NCI-H510A (cell line): ENCODE data around the gene RAB26.

Experiments used
- DNase-seq: peaks from one replicate; lab custom pipeline; 2025; lab: John Stamatoyannopoulos, UW

The RAB26 gene

GRCh38 chr16:2142942-2143877 lies 5.2 kb upstream of the RAB26 start:
- DNase-seq = no peak

- DNase-seq = no peak
Measured at GRCh38 chr16:2143878-2144485, 4.4 kb upstream of the RAB26 start.

- DNase-seq = no peak
Measured at GRCh38 chr16:2145843-2146242, 2.6 kb upstream of the RAB26 start.

- no peak for DNase-seq
Measured at GRCh38 chr16:2147378-2147777, 1.0 kb upstream of the RAB26 start.

GRCh38 chr16:2148714-2149629 lies 547 bp downstream of the RAB26 start:
- no peak for DNase-seq

- DNase-seq = no peak
Measured at GRCh38 chr16:2149630-2150417, 1.4 kb downstream of the RAB26 start.

- no peak for DNase-seq
Measured at GRCh38 chr16:2150418-2151187, 2.2 kb downstream of the RAB26 start.

- no peak for DNase-seq
Measured at GRCh38 chr16:2151188-2152091, 3.0 kb downstream of the RAB26 start.

- DNase-seq = no peak
Measured at GRCh38 chr16:2152695-2153506, 4.5 kb downstream of the RAB26 start.

GRCh38 chr16:2154533-2155090 lies 6.2 kb downstream of the RAB26 start:
- DNase-seq = no peak

- peak; percentile 96 for DNase-seq
Measured at GRCh38 chr16:2155091-2155950, 6.9 kb downstream of the RAB26 start, which contains the start of gene TRAF7. TSS of gene TRAF7 (plus strand) at chr16:2155782. CDS start at chr16:2163921, 8,139 bp downstream.

GRCh38 chr16:2155977-2156848 lies 7.8 kb downstream of the RAB26 start:
- DNase-seq = no peak

- DNase-seq = no peak
Measured at GRCh38 chr16:2156849-2157224, 8.4 kb downstream of the RAB26 start.

- DNase-seq = no peak
Measured at GRCh38 chr16:2157480-2158261, 9.2 kb downstream of the RAB26 start.

GRCh38 chr16:2158262-2158638 lies 9.8 kb downstream of the RAB26 start:
- no peak for DNase-seq
